Sigmoid colon (tissue), 7 donors: Measurements from ENCODE around the gene IRF6. TPM values are rescaled to one million over a fixed set of nuclear protein-coding genes. Genes with fewer than 3 reads are reported as not detected.

Experiments used
- DNase-seq: peaks from one replicate; pipeline ENCODE4 v3.0.0-alpha.2; 2019
- H3K27ac ChIP-seq, 4 donors: fragments of 200-600 bp; sonication (generic); one replicate each; pipeline ENCODE4 v1.5.1; 2016 to 2019; ENCODE audit warnings: mild to moderate bottlenecking in 1 of 4
- H3K27me3 ChIP-seq, 3 donors: fragments of 200-600 bp; sonication (generic); one replicate each; pipeline ENCODE4 v1.5.1; 2019; ENCODE audit warnings: mild to moderate bottlenecking in 1 of 3
- H3K36me3 ChIP-seq, 4 donors: fragments of 200-600 bp; sonication (generic); one replicate each; pipeline ENCODE4 v1.5.1; 2016 to 2019
- H3K4me1 ChIP-seq, 4 donors: fragments of 200-600 bp; sonication (generic); one replicate each; pipeline ENCODE4 v1.5.1; 2017 to 2019
- H3K4me3 ChIP-seq, 4 donors: fragments of 200-600 bp; sonication (generic); one replicate each; pipeline ENCODE4 v1.5.1; 2017 to 2019; ENCODE audit warnings: mild to moderate bottlenecking in 2 of 4, moderate library complexity in 1 of 4
- H3K9me3 ChIP-seq, 4 donors: fragments of 200-600 bp in 3 of 4; sonication (generic) in 3 of 4; one replicate each; pipeline versions ENCODE4 v1.5.1 to v1.6.1; 2013 to 2019
- EP300 ChIP-seq, 4 donors: sonication (generic); formaldehyde crosslinking; IDR thresholded peaks; one replicate each; pipeline ENCODE4 v1.6.1; 2017; ENCODE audit warnings: antibody characterized with exemption in 4 of 4
- POLR2A ChIP-seq, 2 donors: fragments of 450-650 bp; IDR thresholded peaks; one replicate each; pipeline ENCODE4 v1.6.1; 2016; ENCODE audit warnings: antibody characterized with exemption in 2 of 2, mild to moderate bottlenecking in 2 of 2, moderate library complexity in 2 of 2
- POLR2AphosphoS5 ChIP-seq, 4 donors: sonication (generic); formaldehyde crosslinking; IDR thresholded peaks; one replicate each; pipeline ENCODE4 v1.6.1; 2017; ENCODE audit warnings: antibody characterized with exemption in 4 of 4
- WGBS, 2 donors: extraction: QIAGEN DNeasy Blood & Tissue Kit; methylation state at CpG; one replicate each; pipeline ENCODE4 v1.1.7; 2013; 5-methylcytosine and 5-hydroxymethylcytosine counted together
- intact Hi-C: fragments of 100-400 bp; cut with DNase I; formaldehyde crosslinking; loops from one replicate; pipeline ENCODE4 v1.15.1; 2023
- polyA plus RNA-seq, 3 donors: library from polyadenylated mRNA; stranded (reverse); fragments of 200-250 nt; gene quantifications; one replicate each; pipeline ENCODE4 v1.2.3, GENCODE V29; 2013
- total RNA-seq, 4 donors: library from RNA; depleted of rRNA; stranded (reverse); fragments of >200 nt; gene quantifications; one replicate each; pipeline ENCODE4 v1.1.0, GENCODE V29; 2016
- TF ChIP-seq, protein P1 (sequence below), 4 experiments: fragments of 450-650 bp in 3 of 4; fragments of 200-600 bp in 1 of 4; IDR thresholded peaks; one replicate each; pipeline ENCODE4 v1.5.1; 2016 to 2019; ENCODE audit warnings: antibody characterized with exemption in 4 of 4, mild to moderate bottlenecking in 3 of 4, moderate library complexity in 2 of 4
- donor health status: healthy with polysubstance abuse.
- donor health status: Bipolar disorder and iron deficiency.
- donor health status: healthy.

IRF6 gene
- total and polyA plus RNA-seq, 7 donors: 0.28 to 58.5 (median 1.1) TPM

DNA sequence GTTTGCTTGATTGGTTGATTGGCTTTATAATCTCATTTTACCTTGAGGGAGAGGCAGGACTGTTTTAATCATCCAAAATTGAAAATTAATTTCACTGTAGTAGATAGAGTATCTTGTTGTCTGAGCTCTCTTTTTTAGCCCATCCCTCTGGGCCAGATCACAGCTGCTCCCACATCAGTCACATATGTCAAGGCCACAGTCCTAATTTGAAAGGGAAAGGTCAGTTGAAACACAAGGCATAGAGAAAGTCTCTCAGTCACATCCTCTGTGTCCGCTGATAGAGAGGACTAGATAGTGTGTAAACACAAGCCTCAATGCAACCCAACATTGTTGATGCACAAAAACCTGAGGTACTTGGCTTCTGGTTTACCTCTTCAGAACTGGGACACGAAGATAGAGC, 28.4 kb downstream of the IRF6 start:
- 94 to 98% methylated on average over 2 of the region's 2 CpGs for WGBS, 2 donors
- H3K36me3 ChIP-seq: no peaks in the 10 kb centered on the region
- DNase-seq: no peak
- H3K4me1 ChIP-seq: no peaks in the 10 kb centered on the region
- H3K27ac ChIP-seq: no peak overlapping the region
- H3K4me3 ChIP-seq: no peak overlapping the region
- no peaks in the 10 kb centered on the region for H3K27me3 ChIP-seq
- intact Hi-C loops: no loop called here
- TF ChIP-seq POLR2AphosphoS5 (IDR thresholded peaks at IDR 0.05) (no peak), POLR2A (IDR thresholded peaks at IDR 0.05) (no peak), EP300 (IDR thresholded peaks at IDR 0.05) (no peak)
- TF ChIP-seq, protein P1, sequence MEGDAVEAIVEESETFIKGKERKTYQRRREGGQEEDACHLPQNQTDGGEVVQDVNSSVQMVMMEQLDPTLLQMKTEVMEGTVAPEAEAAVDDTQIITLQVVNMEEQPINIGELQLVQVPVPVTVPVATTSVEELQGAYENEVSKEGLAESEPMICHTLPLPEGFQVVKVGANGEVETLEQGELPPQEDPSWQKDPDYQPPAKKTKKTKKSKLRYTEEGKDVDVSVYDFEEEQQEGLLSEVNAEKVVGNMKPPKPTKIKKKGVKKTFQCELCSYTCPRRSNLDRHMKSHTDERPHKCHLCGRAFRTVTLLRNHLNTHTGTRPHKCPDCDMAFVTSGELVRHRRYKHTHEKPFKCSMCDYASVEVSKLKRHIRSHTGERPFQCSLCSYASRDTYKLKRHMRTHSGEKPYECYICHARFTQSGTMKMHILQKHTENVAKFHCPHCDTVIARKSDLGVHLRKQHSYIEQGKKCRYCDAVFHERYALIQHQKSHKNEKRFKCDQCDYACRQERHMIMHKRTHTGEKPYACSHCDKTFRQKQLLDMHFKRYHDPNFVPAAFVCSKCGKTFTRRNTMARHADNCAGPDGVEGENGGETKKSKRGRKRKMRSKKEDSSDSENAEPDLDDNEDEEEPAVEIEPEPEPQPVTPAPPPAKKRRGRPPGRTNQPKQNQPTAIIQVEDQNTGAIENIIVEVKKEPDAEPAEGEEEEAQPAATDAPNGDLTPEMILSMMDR (IDR thresholded peaks at IDR 0.05): no peak
- H3K9me3 ChIP-seq: no peaks in the 10 kb centered on the region

DNA sequence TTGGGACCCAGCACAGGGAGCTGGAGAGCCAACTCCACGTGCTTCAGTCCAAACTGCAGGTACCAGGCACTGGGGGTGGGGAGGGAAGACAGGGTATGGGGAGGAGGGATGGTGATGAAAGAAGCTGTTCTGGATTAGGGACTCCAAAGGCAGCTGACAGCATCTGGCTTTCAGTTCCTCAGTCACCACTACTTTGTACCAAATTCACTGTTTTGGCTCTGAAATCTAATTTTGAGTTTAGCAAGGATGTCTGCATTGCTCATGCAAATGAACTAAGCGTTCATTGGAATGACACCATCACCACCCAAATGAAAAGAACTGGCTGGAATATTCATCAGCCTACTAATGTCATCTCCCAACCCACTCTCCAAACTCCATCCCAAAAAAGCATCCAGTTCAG, 30.3 kb downstream of the IRF6 start:
- H3K9me3 ChIP-seq: no peaks in the 10 kb centered on the region
- no peak overlapping the region for H3K4me3 ChIP-seq
- H3K27ac ChIP-seq: no peak overlapping the region
- peaks cover 0 to 6% (median 3%) of the 10 kb centered on the region in 4 donors for H3K4me1 ChIP-seq
- intact Hi-C loops: no loop called here
- H3K36me3 ChIP-seq: no peaks in the 10 kb centered on the region
- H3K27me3 ChIP-seq: no peaks in the 10 kb centered on the region
- no peak for DNase-seq
- 60 to 68% methylated on average over 2 of the region's 2 CpGs for WGBS, 2 donors
- TF ChIP-seq POLR2AphosphoS5 (IDR thresholded peaks at IDR 0.05): no peak
- no peak for TF ChIP-seq POLR2A (IDR thresholded peaks at IDR 0.05)
- TF ChIP-seq, protein P1 (IDR thresholded peaks at IDR 0.05): no peak
- TF ChIP-seq EP300 (IDR thresholded peaks at IDR 0.05): no peak

DNA sequence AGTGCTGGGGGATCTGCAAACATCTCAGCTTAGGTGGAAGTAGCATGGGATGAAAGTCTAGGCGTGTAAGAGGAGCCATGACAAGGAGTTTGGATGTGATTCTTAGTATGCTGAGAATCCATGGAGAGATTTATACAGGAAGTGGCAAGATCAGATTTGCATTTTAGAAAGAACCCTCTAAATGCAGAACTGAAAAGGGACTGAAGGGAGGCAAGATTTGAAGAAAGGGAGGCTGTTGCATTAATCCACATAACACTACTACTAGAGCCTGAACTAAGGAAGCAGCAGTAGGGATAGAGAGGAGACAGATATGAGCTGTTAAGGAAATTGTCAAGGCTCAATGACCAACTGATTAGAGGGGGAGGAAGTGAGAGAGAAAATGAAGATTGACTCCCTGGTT, 31.4 kb downstream of the IRF6 start:
- Histone ChIP-seq H3K9me3 (no peaks in the 10 kb centered on the region), H3K4me1 (peaks cover 0 to 16% (median 14%) of the 10 kb centered on the region in 4 donors), H3K4me3 (no peak overlapping the region), H3K27me3 (no peaks in the 10 kb centered on the region), H3K27ac (no peak overlapping the region), H3K36me3 (no peaks in the 10 kb centered on the region)
- intact Hi-C loops: no loop called here
- no peak for TF ChIP-seq POLR2A (IDR thresholded peaks at IDR 0.05)
- TF ChIP-seq POLR2AphosphoS5 (IDR thresholded peaks at IDR 0.05): no peak
- TF ChIP-seq EP300 (IDR thresholded peaks at IDR 0.05): no peak
- TF ChIP-seq, protein P1 (IDR thresholded peaks at IDR 0.05): no peak
- 81 to 85% methylated on average over 1 of the region's 1 CpG for WGBS, 2 donors
- no peak for DNase-seq

DNA sequence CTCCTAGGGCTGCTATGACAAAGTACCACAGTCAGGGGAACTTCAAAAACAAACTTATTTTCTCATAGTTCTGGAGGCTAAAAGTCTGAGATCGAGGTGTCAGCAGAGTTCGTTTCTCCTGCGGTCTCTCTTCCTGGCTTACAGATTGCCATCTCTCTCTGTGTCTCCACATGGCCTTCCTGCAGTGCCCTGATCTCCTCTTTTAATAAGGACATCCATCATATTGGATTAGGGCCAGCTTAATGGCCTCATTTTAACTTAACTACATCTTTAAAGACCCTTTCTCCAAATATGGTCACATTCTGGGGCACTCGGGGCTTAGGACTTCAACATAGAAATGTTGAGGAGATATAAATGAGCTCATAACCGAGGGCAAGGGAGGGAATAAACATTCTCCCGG, 33.8 kb downstream of the IRF6 start:
- Histone ChIP-seq H3K4me1 (peaks cover 0 to 37% (median 30%) of the 10 kb centered on the region in 4 donors), H3K27ac (no peak overlapping the region), H3K36me3 (no peaks in the 10 kb centered on the region), H3K27me3 (no peaks in the 10 kb centered on the region), H3K9me3 (no peaks in the 10 kb centered on the region), H3K4me3 (no peak overlapping the region)
- DNase-seq: no peak
- intact Hi-C loops: no loop called here
- WGBS, 2 donors: 52 to 67% methylated on average over 6 of the region's 6 CpGs
- TF ChIP-seq EP300 (IDR thresholded peaks at IDR 0.05): no peak
- TF ChIP-seq, protein P1 (IDR thresholded peaks at IDR 0.05): no peak
- no peak for TF ChIP-seq POLR2AphosphoS5 (IDR thresholded peaks at IDR 0.05)
- no peak for TF ChIP-seq POLR2A (IDR thresholded peaks at IDR 0.05)
